Measurements from ENCODE around the gene PODXL2.
"Not testable (repeated sequence)": the region's sequence is repeated elsewhere in the genome, so short reads cannot be mapped to it uniquely, and the experiment has no call there.

PODXL2 gene

GRCh38 chr3:127654993-127655392, 26.0 kb downstream of the PODXL2 start:
- H3K4me3 ChIP-seq (ENCODE audit: low read length); H3K4me1 ChIP-seq (ENCODE audit: control insufficient read depth, insufficient read depth, low read length); H3K9ac ChIP-seq (ENCODE audit: low read length); H3K9me3 ChIP-seq (ENCODE audit: control insufficient read depth, low read length); H3K27me3 ChIP-seq (ENCODE audit: control insufficient read depth, insufficient read depth, low read length); H3K36me3 ChIP-seq (ENCODE audit: control insufficient read depth, insufficient read depth, low read length): not testable (repeated sequence)

GRCh38 chr3:127655641-127656040, 26.7 kb downstream of the PODXL2 start:
- no peak overlapping the region for H3K9ac ChIP-seq (ENCODE audit: low read length)
- peaks cover 5% of the 10 kb centered on the region for H3K4me1 ChIP-seq (ENCODE audit: control insufficient read depth, insufficient read depth, low read length)

GRCh38 chr3:127656906-127657305, 27.9 kb downstream of the PODXL2 start:
- H3K36me3 ChIP-seq (ENCODE audit: control insufficient read depth, insufficient read depth, low read length), result no peaks in the 10 kb centered on the region
- H3K4me3 ChIP-seq (ENCODE audit: low read length), result no peak overlapping the region
- H3K27me3 ChIP-seq (ENCODE audit: control insufficient read depth, insufficient read depth, low read length), result no peaks in the 10 kb centered on the region
- no peak overlapping the region for H3K9ac ChIP-seq (ENCODE audit: low read length)
- H3K9me3 ChIP-seq (ENCODE audit: control insufficient read depth, low read length), result no peaks in the 10 kb centered on the region
- peaks cover 5% of the 10 kb centered on the region for H3K4me1 ChIP-seq (ENCODE audit: control insufficient read depth, insufficient read depth, low read length)

More at GRCh38 chr3:127655641-127656040, 26.7 kb downstream of the PODXL2 start:
- H3K27me3 ChIP-seq (ENCODE audit: control insufficient read depth, insufficient read depth, low read length), result no peaks in the 10 kb centered on the region
- no peaks in the 10 kb centered on the region for H3K36me3 ChIP-seq (ENCODE audit: control insufficient read depth, insufficient read depth, low read length)
- no peaks in the 10 kb centered on the region for H3K9me3 ChIP-seq (ENCODE audit: control insufficient read depth, low read length)
- H3K4me3 ChIP-seq (ENCODE audit: low read length), result no peak overlapping the region

- H3K9ac ChIP-seq (ENCODE audit: low read length), result no peak overlapping the region
Measured at GRCh38 chr3:127658234-127658633, 29.2 kb downstream of the PODXL2 start.

GRCh38 chr3:127660621-127661251, 31.8 kb downstream of the PODXL2 start:
- H3K9ac ChIP-seq (ENCODE audit: low read length), result no peak overlapping the region
- no peaks in the 10 kb centered on the region for H3K9me3 ChIP-seq (ENCODE audit: control insufficient read depth, low read length)
- H3K27me3 ChIP-seq (ENCODE audit: control insufficient read depth, insufficient read depth, low read length), result no peaks in the 10 kb centered on the region
- no peaks in the 10 kb centered on the region for H3K36me3 ChIP-seq (ENCODE audit: control insufficient read depth, insufficient read depth, low read length)
- H3K4me1 ChIP-seq (ENCODE audit: control insufficient read depth, insufficient read depth, low read length), result no peaks in the 10 kb centered on the region
- H3K4me3 ChIP-seq (ENCODE audit: low read length), result no peak overlapping the region

More at GRCh38 chr3:127658234-127658633, 29.2 kb downstream of the PODXL2 start:
- no peak overlapping the region for H3K4me3 ChIP-seq (ENCODE audit: low read length)
- no peaks in the 10 kb centered on the region for H3K36me3 ChIP-seq (ENCODE audit: control insufficient read depth, insufficient read depth, low read length)
- H3K9me3 ChIP-seq (ENCODE audit: control insufficient read depth, low read length), result no peaks in the 10 kb centered on the region
- H3K27me3 ChIP-seq (ENCODE audit: control insufficient read depth, insufficient read depth, low read length), result no peaks in the 10 kb centered on the region
- peaks cover 5% of the 10 kb centered on the region for H3K4me1 ChIP-seq (ENCODE audit: control insufficient read depth, insufficient read depth, low read length)

- Histone ChIP-seq H3K27me3 (ENCODE audit: control insufficient read depth, insufficient read depth, low read length) (no peaks in the 10 kb centered on the region), H3K36me3 (ENCODE audit: control insufficient read depth, insufficient read depth, low read length) (no peaks in the 10 kb centered on the region), H3K9me3 (ENCODE audit: control insufficient read depth, low read length) (no peaks in the 10 kb centered on the region), H3K9ac (ENCODE audit: low read length) (no peak overlapping the region), H3K4me1 (ENCODE audit: control insufficient read depth, insufficient read depth, low read length) (no peaks in the 10 kb centered on the region), H3K4me3 (ENCODE audit: low read length) (no peak overlapping the region)
Measured at GRCh38 chr3:127661600-127661999, 32.6 kb downstream of the PODXL2 start.

GRCh38 chr3:127662001-127662469, 33.0 kb downstream of the PODXL2 start:
- Histone ChIP-seq H3K9ac (ENCODE audit: low read length) (no peak overlapping the region), H3K4me3 (ENCODE audit: low read length) (no peak overlapping the region), H3K36me3 (ENCODE audit: control insufficient read depth, insufficient read depth, low read length) (no peaks in the 10 kb centered on the region), H3K9me3 (ENCODE audit: control insufficient read depth, low read length) (no peaks in the 10 kb centered on the region), H3K27me3 (ENCODE audit: control insufficient read depth, insufficient read depth, low read length) (no peaks in the 10 kb centered on the region), H3K4me1 (ENCODE audit: control insufficient read depth, insufficient read depth, low read length) (no peaks in the 10 kb centered on the region)

GRCh38 chr3:127663151-127663550, 34.2 kb downstream of the PODXL2 start:
- Histone ChIP-seq H3K27me3 (ENCODE audit: control insufficient read depth, insufficient read depth, low read length) (no peaks in the 10 kb centered on the region), H3K36me3 (ENCODE audit: control insufficient read depth, insufficient read depth, low read length) (no peaks in the 10 kb centered on the region), H3K9me3 (ENCODE audit: control insufficient read depth, low read length) (no peaks in the 10 kb centered on the region)

GRCh38 chr3:127665165-127665564, 36.2 kb downstream of the PODXL2 start:
- H3K27me3 ChIP-seq (ENCODE audit: control insufficient read depth, insufficient read depth, low read length), result no peaks in the 10 kb centered on the region
- H3K36me3 ChIP-seq (ENCODE audit: control insufficient read depth, insufficient read depth, low read length), result no peaks in the 10 kb centered on the region
- no peak overlapping the region for H3K9ac ChIP-seq (ENCODE audit: low read length)
- H3K4me1 ChIP-seq (ENCODE audit: control insufficient read depth, insufficient read depth, low read length), result no peaks in the 10 kb centered on the region
- no peaks in the 10 kb centered on the region for H3K9me3 ChIP-seq (ENCODE audit: control insufficient read depth, low read length)
- H3K4me3 ChIP-seq (ENCODE audit: low read length), result no peak overlapping the region

More at GRCh38 chr3:127663151-127663550, 34.2 kb downstream of the PODXL2 start:
- Histone ChIP-seq H3K4me3 (ENCODE audit: low read length) (no peak overlapping the region), H3K4me1 (ENCODE audit: control insufficient read depth, insufficient read depth, low read length) (no peaks in the 10 kb centered on the region), H3K9ac (ENCODE audit: low read length) (no peak overlapping the region)

GRCh38 chr3:127665586-127665985, 36.6 kb downstream of the PODXL2 start:
- no peaks in the 10 kb centered on the region for H3K36me3 ChIP-seq (ENCODE audit: control insufficient read depth, insufficient read depth, low read length)
- H3K4me3 ChIP-seq (ENCODE audit: low read length), result no peak overlapping the region
- no peaks in the 10 kb centered on the region for H3K4me1 ChIP-seq (ENCODE audit: control insufficient read depth, insufficient read depth, low read length)
- no peak overlapping the region for H3K9ac ChIP-seq (ENCODE audit: low read length)
- no peaks in the 10 kb centered on the region for H3K27me3 ChIP-seq (ENCODE audit: control insufficient read depth, insufficient read depth, low read length)
- H3K9me3 ChIP-seq (ENCODE audit: control insufficient read depth, low read length), result no peaks in the 10 kb centered on the region

- Histone ChIP-seq H3K36me3 (ENCODE audit: control insufficient read depth, insufficient read depth, low read length) (no peaks in the 10 kb centered on the region), H3K27me3 (ENCODE audit: control insufficient read depth, insufficient read depth, low read length) (no peaks in the 10 kb centered on the region), H3K4me3 (ENCODE audit: low read length) (no peak overlapping the region)
Measured at GRCh38 chr3:127666676-127667075, 37.7 kb downstream of the PODXL2 start.

GRCh38 chr3:127667119-127667681, 38.2 kb downstream of the PODXL2 start:
- Histone ChIP-seq H3K9me3 (ENCODE audit: control insufficient read depth, low read length) (no peaks in the 10 kb centered on the region), H3K9ac (ENCODE audit: low read length) (no peak overlapping the region), H3K4me3 (ENCODE audit: low read length) (no peak overlapping the region), H3K36me3 (ENCODE audit: control insufficient read depth, insufficient read depth, low read length) (no peaks in the 10 kb centered on the region), H3K4me1 (ENCODE audit: control insufficient read depth, insufficient read depth, low read length) (peaks cover 9% of the 10 kb centered on the region), H3K27me3 (ENCODE audit: control insufficient read depth, insufficient read depth, low read length) (no peaks in the 10 kb centered on the region)

More at GRCh38 chr3:127666676-127667075, 37.7 kb downstream of the PODXL2 start:
- Histone ChIP-seq H3K9ac (ENCODE audit: low read length) (no peak overlapping the region), H3K9me3 (ENCODE audit: control insufficient read depth, low read length) (no peaks in the 10 kb centered on the region), H3K4me1 (ENCODE audit: control insufficient read depth, insufficient read depth, low read length) (peaks cover 4% of the 10 kb centered on the region)

Data from mucosa of stomach (tissue), 1 donor.